Motor neuron (in vitro differentiated cells): ENCODE measurements around the gene SLC1A7. TPM values are rescaled to one million over a fixed set of nuclear protein-coding genes. Genes with fewer than 3 reads are reported as not detected.
A peak's percentile ranks its signal among the peaks of the same experiment; 100 is the strongest.

Source experiments
- ATAC-seq, 8 experiments: fragments of 200-7000 bp; cut with Tn5 transposase; replicated peaks in 6 of 8; 2 replicates each; pipeline ENCODE4 v1.8.0; 2021; ENCODE audit warnings: mild to moderate bottlenecking in 8 of 8, moderate library complexity in 8 of 8
- H3K27ac ChIP-seq, 2 donors: fragments of 250-450 bp; sonication (Bioruptor Pico); 2 replicates each; pipeline ENCODE4 v1.9.0; 2021; ENCODE audit warnings: antibody characterized with exemption in 2 of 2, mild to moderate bottlenecking in 2 of 2, moderate library complexity in 1 of 2
- H3K4me1 ChIP-seq, 2 donors: fragments of 250-450 bp; sonication (Bioruptor Pico); replicated peaks in 1 of 2; 2 replicates each; pipeline ENCODE4 v1.6.1; 2021; ENCODE audit warnings: antibody characterized with exemption in 2 of 2, mild to moderate bottlenecking in 2 of 2, moderate library complexity in 1 of 2
- H3K4me3 ChIP-seq, 5 donors: fragments of 250-450 bp; sonication (Bioruptor Pico); 2 replicates each; pipeline ENCODE4 v1.9.0; 2021; ENCODE audit warnings: antibody characterized with exemption in 5 of 5, mild to moderate bottlenecking in 5 of 5, moderate library complexity in 4 of 5
- WGBS, 10 experiments: fragments of 450-650 bp; shearing (Covaris generic); methylation state at CpG; one replicate each; pipeline ENCODE4 v1.0.0; 2022; 5-methylcytosine and 5-hydroxymethylcytosine counted together
- in situ Hi-C, 9 experiments: fragments of 400-800 bp; cut with MboI; loops; one replicate each; pipeline ENCODE4 v1.15.0; 2021; ENCODE audit warnings: low sequenced_read_pairs in 9 of 9, low pct_unique_long_range_greater_than_20kb in 2 of 9; ENCODE audit not compliant: unreplicated experiment in 9 of 9
- total RNA-seq, 8 experiments: library from RNA; unstranded; fragments of 300-600 nt; gene quantifications; 2 replicates each; pipeline versions ENCODE4 v1.2.3 to v1.2.4, GENCODE V29; 2022

The SLC1A7 gene
- total RNA-seq, 8 experiments from 2014 or later: 0.05 to 1.8 (median 0.50) TPM

GRCh38 chr1:53176452-53177208 lies 34.2 kb upstream of the SLC1A7 start:
- 17 to 98% (median 83%) methylated on average over 2 to 10 of the region's 10 CpGs for WGBS, 10 experiments
- in situ Hi-C loops: loop anchor here in 3 of 9 experiments (25.0 kb wide), 5 partner anchors 114 to 464 kb away; partner anchors contain the start of genes PODN (in 1 of the 3) and ZYG11B (in 1 of the 3)
- Histone ChIP-seq H3K4me3 (no peak overlapping the region), H3K4me1 (peaks cover 0 to 5% of the 10 kb centered on the region in 2 donors), H3K27ac (no peak overlapping the region)
- peak in 6 of 8 experiments; percentile 23 to 89 (median 64) for ATAC-seq

DNA sequence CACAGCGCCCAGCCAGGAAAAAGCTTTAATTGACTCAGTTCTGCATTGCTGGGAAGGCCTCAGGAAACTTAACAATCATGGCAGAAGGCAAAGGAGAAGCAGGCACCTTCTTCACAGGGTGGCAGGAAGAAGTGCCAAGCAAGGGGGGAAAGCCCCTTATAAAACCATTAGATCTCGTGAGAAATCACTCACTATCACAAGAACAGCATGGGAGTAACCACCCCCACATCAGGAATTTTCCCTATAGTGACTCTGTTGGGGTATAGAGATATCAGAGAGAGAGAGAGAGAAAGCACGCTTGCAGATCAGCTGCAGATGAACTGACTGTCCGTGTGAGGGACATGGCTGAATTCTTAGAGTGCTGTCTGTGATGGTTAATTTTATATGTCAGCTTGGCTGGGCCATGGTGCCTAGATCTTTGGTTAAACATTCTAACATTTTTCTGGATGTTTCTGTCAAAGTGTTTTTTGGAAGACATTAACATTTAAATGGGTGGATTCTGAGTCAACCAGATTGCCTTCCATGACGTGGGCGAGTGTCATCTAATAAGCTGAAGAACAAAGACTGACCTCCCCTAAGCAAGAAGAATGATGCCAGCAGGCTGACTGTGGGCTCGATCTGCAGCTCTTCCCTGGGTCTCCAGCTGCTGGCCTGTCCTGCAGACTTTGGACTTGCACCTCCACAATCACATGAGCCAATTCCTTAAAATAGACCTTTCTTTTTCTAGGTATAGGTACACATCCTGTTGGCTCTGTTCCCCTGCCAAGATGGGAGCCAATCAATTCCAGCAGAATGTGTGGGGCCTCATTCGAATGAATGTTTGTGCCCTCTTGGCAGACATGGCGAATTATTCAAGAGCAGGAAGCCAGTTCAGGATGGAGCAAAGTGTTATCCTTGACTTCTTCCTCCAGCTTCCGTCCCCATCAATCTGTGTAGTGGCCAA lies 32.8 kb upstream of the SLC1A7 start:
- 36 to 100% (median 74%) methylated on average over 1 to 9 of the region's 10 CpGs for WGBS, 10 experiments
- ATAC-seq: peak in 5 of 8 experiments; percentile 14 to 63 (median 46)
- no peak overlapping the region for H3K4me3 ChIP-seq
- H3K4me1 ChIP-seq: peaks cover 0 to 5% of the 10 kb centered on the region in 2 donors
- in situ Hi-C loops: loop anchor here in 3 of 9 experiments (25.0 kb wide), 5 partner anchors 113 to 463 kb away; partner anchors contain the start of genes PODN (in 1 of the 3) and ZYG11B (in 1 of the 3)
- no peak overlapping the region for H3K27ac ChIP-seq

DNA sequence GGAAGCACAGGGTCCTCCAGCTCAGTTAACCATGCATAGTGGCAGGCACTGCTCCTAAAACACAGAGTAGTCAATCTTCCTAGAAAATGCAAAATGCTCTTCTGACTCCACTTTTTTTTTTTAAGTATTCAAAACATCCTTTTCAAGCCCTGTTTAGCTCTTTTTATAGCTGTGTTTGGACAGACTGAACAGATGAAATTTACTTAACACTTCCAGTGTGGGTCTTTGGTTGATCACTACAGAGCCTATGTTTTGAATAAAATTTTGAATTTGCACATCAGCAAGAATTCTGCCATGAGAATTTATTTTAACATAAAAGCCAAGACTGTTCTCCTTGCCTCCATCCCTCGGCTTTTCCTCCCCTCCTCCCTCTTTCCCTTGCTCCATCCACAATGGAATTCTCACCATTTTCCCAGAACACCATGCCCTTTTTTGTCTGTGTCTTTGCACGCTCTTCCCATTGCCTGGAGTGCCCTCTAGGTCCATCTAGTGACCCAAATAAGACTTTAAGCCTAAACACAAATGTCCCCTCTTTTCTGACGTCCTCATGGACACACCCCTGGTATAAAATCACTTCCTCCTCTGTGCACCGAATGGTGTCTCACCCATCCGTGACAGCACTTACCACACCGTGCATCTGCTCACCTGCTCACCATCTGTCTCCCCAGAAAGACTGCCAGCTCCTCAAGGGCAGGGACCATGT lies 30.1 kb upstream of the SLC1A7 start:
- in situ Hi-C loops: no loop called here
- Histone ChIP-seq H3K27ac (no peak overlapping the region), H3K4me3 (no peak overlapping the region), H3K4me1 (peaks cover 3 to 5% of the 10 kb centered on the region in 2 donors)
- peak in 3 of 8 experiments; percentile 90 to 94 (median 91) for ATAC-seq
- 0 to 100% (median 49%) methylated on average over 1 to 6 of the region's 6 CpGs; no CpG with 5 or more reads in 1 of the 10 experiments for WGBS, 10 experiments

- Histone ChIP-seq H3K4me3 (no peak overlapping the region), H3K27ac (no peak overlapping the region), H3K4me1 (peaks cover 0 to 3% of the 10 kb centered on the region in 2 donors)
- WGBS, 10 experiments: 60 to 89% (median 85%) methylated on average over 3 to 8 of the region's 8 CpGs; no CpG with 5 or more reads in 4 of the 10 experiments
- ATAC-seq: peak in 2 of 8 experiments; percentile 74 to 86
- in situ Hi-C loops: no loop called here
Observed at GRCh38 chr1:53166912-53167311, 24.5 kb upstream of the SLC1A7 start.

GRCh38 chr1:53166366-53166765 lies 23.9 kb upstream of the SLC1A7 start:
- H3K4me3 ChIP-seq: no peak overlapping the region
- 20 to 92% (median 77%) methylated on average over 1 to 5 of the region's 6 CpGs; no CpG with 5 or more reads in 1 of the 10 experiments for WGBS, 10 experiments
- H3K4me1 ChIP-seq: peaks cover 0 to 3% of the 10 kb centered on the region in 2 donors
- in situ Hi-C loops: no loop called here
- no peak for ATAC-seq
- H3K27ac ChIP-seq: no peak overlapping the region

DNA sequence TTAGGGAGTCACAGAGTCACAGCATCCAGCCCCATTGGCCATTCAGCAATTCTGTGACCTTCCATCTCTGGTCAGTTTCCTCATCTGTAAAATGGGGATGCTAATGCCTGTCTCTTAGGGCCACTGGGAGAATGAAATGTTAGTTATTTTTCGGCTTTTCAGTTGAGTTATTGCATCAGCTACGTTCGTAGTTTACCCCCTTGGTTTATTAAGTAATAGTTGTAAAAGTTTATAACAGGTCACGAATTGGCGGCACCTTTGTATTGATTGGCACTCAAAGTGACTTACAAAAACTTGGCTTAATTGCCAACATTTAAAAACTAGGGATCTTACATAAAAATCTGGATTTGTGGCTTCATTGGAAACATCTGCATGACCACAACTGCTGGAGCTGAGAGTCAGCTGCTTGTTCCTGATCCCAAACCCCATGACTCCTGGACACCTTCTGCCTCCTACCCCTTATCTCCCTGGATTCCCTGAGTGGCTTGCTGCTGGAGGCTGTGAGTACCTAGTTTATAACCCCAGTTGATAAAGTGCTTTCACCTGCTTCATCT lies 23.0 kb upstream of the SLC1A7 start:
- in situ Hi-C loops: no loop called here
- Histone ChIP-seq H3K27ac (no peak overlapping the region), H3K4me3 (no peak overlapping the region), H3K4me1 (peaks cover 0 to 3% of the 10 kb centered on the region in 2 donors)
- WGBS, 10 experiments: 21 to 91% (median 87%) methylated on average over 2 to 5 of the region's 5 CpGs; no CpG with 5 or more reads in 1 of the 10 experiments
- no peak for ATAC-seq

- in situ Hi-C loops: no loop called here
- no peak overlapping the region for H3K27ac ChIP-seq
- peak in 2 of 8 experiments; percentile 87 to 90 for ATAC-seq
- no peak overlapping the region for H3K4me3 ChIP-seq
- no peaks in the 10 kb centered on the region for H3K4me1 ChIP-seq
- 28 to 85% (median 53%) methylated on average over 5 to 10 of the region's 10 CpGs for WGBS, 10 experiments
Observed at GRCh38 chr1:53163291-53163768, 20.9 kb upstream of the SLC1A7 start.

DNA sequence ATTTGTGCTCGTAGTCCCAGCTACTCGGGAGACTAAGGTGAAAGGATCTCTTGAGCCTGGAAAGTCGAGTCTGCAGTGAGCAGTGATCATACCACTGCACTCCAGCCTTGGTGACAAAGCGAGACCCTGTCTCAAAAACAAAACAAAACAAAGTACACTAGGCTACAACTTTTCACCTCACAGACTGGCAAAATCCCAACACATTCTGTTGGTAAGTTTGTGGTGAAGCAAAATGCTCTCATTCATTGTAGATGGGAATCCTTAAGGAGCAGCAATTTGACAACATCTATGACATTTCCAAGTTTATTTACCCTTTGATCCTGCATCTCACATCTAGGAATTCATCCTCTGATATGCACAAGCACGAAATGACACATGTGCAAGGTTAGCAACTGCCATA lies 20.2 kb upstream of the SLC1A7 start:
- 30 to 100% (median 71%) methylated on average over 1 to 5 of the region's 5 CpGs; no CpG with 5 or more reads in 1 of the 10 experiments for WGBS, 10 experiments
- in situ Hi-C loops: no loop called here

GRCh38 chr1:53160924-53161378 lies 18.5 kb upstream of the SLC1A7 start:
- no peaks in the 10 kb centered on the region for H3K4me1 ChIP-seq
- in situ Hi-C loops: no loop called here
- ATAC-seq: no peak
- no peak overlapping the region for H3K4me3 ChIP-seq
- H3K27ac ChIP-seq: no peak overlapping the region
- 40 to 67% (median 40%) methylated on average over 1 of the region's 2 CpGs; no CpG with 5 or more reads in 7 of the 10 experiments for WGBS, 10 experiments

More for the DNA sequence above, 20.2 kb upstream of the SLC1A7 start:
- H3K4me3 ChIP-seq: no peak overlapping the region
- no peak for ATAC-seq
- H3K27ac ChIP-seq: no peak overlapping the region
- no peaks in the 10 kb centered on the region for H3K4me1 ChIP-seq

GRCh38 chr1:53158900-53159299 lies 16.5 kb upstream of the SLC1A7 start:
- Histone ChIP-seq H3K4me1 (no peaks in the 10 kb centered on the region), H3K27ac (no peak overlapping the region), H3K4me3 (no peak overlapping the region)
- 56 to 67% (median 67%) methylated on average over 1 of the region's 1 CpG; no CpG with 5 or more reads in 6 of the 10 experiments for WGBS, 10 experiments
- no peak for ATAC-seq
- in situ Hi-C loops: no loop called here

- H3K4me3 ChIP-seq: no peak overlapping the region
- 33 to 100% (median 64%) methylated on average over 1 to 3 of the region's 3 CpGs for WGBS, 10 experiments
- H3K27ac ChIP-seq: no peak overlapping the region
- no peaks in the 10 kb centered on the region for H3K4me1 ChIP-seq
- ATAC-seq: peak in 1 of 8 experiments; percentile 49
- in situ Hi-C loops: no loop called here
Observed at GRCh38 chr1:53156783-53157182, 14.3 kb upstream of the SLC1A7 start.

GRCh38 chr1:53155945-53156344 lies 13.5 kb upstream of the SLC1A7 start:
- ATAC-seq: no peak
- H3K4me3 ChIP-seq: no peak overlapping the region
- no peaks in the 10 kb centered on the region for H3K4me1 ChIP-seq
- 61 to 92% (median 87%) methylated on average over 3 to 7 of the region's 7 CpGs; no CpG with 5 or more reads in 2 of the 10 experiments for WGBS, 10 experiments
- no peak overlapping the region for H3K27ac ChIP-seq
- in situ Hi-C loops: no loop called here
